ENCODE data around the gene RAP1GDS1.

Gene RAP1GDS1

GRCh38 chr4:98248934-98249333 lies 12.2 kb upstream of the RAP1GDS1 start (continued):
- TF ChIP-seq ZNF266 (tag by site-specific recombination; IDR thresholded peaks at IDR 0.05; ENCODE audit: low read depth) (no peak), ZNF621 (tag by site-specific recombination; IDR thresholded peaks at IDR 0.05) (no peak), ZBTB6 (tag by site-specific recombination; IDR thresholded peaks at IDR 0.05) (no peak), ZNF571 (tag by site-specific recombination; IDR thresholded peaks at IDR 0.05) (no peak), IKZF3 (tag by site-specific recombination; IDR thresholded peaks at IDR 0.05) (no peak)
- TF ChIP-seq, protein P1, sequence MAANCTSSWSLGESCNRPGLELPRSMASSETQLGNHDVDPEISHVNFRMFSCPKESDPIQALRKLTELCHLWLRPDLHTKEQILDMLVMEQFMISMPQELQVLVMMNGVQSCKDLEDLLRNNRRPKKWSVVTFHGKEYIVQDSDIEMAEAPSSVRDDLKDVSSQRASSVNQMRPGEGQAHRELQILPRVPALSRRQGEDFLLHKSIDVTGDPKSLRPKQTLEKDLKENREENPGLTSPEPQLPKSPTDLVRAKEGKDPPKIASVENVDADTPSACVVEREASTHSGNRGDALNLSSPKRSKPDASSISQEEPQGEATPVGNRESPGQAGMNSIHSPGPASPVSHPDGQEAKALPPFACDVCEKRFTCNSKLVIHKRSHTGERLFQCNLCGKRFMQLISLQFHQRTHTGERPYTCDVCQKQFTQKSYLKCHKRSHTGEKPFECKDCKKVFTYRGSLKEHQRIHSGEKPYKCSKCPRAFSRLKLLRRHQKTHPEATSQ (tag by site-specific recombination; IDR thresholded peaks at IDR 0.05) = no peak
- TF ChIP-seq, protein P2, sequence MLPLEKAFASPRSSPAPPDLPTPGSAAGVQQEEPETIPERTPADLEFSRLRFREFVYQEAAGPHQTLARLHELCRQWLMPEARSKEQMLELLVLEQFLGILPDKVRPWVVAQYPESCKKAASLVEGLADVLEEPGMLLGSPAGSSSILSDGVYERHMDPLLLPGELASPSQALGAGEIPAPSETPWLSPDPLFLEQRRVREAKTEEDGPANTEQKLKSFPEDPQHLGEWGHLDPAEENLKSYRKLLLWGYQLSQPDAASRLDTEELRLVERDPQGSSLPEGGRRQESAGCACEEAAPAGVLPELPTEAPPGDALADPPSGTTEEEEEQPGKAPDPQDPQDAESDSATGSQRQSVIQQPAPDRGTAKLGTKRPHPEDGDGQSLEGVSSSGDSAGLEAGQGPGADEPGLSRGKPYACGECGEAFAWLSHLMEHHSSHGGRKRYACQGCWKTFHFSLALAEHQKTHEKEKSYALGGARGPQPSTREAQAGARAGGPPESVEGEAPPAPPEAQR (tag by site-specific recombination; IDR thresholded peaks at IDR 0.05) = no peak

GRCh38 chr4:98249831-98250230 lies 11.4 kb upstream of the RAP1GDS1 start:
- H3K4me1 ChIP-seq (ENCODE audit: control insufficient read depth, insufficient read depth, low read length) = no peaks in the 10 kb centered on the region
- no peaks in the 10 kb centered on the region for H3K36me3 ChIP-seq (ENCODE audit: control insufficient read depth in 2 of 2, insufficient read depth in 1 of 2, low read length in 2 of 2)
- H3K27ac ChIP-seq (ENCODE audit: extremely low read depth, low read depth, low read length) = no peak overlapping the region
- TF ChIP-seq KLF7 (tag by site-specific recombination; IDR thresholded peaks at IDR 0.05; ENCODE audit: borderline replicate concordance) (no peak), ZNF362 (tag by site-specific recombination; IDR thresholded peaks at IDR 0.05) (no peak), SP3 (tag by site-specific recombination; IDR thresholded peaks at IDR 0.05) (no peak), ZNF416 (tag by site-specific recombination; IDR thresholded peaks at IDR 0.05) (no peak), ZFP69B (tag by site-specific recombination; IDR thresholded peaks at IDR 0.05) (no peak), ZNF610 (tag by site-specific recombination; IDR thresholded peaks at IDR 0.05; ENCODE audit: borderline replicate concordance) (no peak), ZSCAN4 (tag by site-specific recombination; IDR thresholded peaks at IDR 0.05) (no peak), ZNF791 (tag by site-specific recombination; IDR thresholded peaks at IDR 0.05) (no peak), ZBTB26 (tag by site-specific recombination; optimal IDR thresholded peaks at IDR 0.05) (no peak)
- TF ChIP-seq, protein P3, sequence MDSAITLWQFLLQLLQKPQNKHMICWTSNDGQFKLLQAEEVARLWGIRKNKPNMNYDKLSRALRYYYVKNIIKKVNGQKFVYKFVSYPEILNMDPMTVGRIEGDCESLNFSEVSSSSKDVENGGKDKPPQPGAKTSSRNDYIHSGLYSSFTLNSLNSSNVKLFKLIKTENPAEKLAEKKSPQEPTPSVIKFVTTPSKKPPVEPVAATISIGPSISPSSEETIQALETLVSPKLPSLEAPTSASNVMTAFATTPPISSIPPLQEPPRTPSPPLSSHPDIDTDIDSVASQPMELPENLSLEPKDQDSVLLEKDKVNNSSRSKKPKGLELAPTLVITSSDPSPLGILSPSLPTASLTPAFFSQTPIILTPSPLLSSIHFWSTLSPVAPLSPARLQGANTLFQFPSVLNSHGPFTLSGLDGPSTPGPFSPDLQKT (IDR thresholded peaks at IDR 0.05; ENCODE audit: borderline replicate concordance, low read depth, low read length) = no peak
- H3K9me3 ChIP-seq (ENCODE audit: control insufficient read depth, insufficient read depth, low read depth, low read length) = no peaks in the 10 kb centered on the region
- no peak overlapping the region for H3K4me3 ChIP-seq (ENCODE audit: low read depth, low read length)
- POLR2A ChIA-PET = no interaction called here
- CTCF ChIA-PET = no interaction called here
